Endothelial cell of umbilical vein (primary cell): ENCODE data around the gene IL17REL. TPM values are rescaled to one million over a fixed set of nuclear protein-coding genes. Genes with fewer than 3 reads are reported as not detected.

Experiments
- BruUV-seq: library from RNA; stranded (reverse); fragments of 400-500 nt; replicated peaks from 2 replicates; lab custom pipeline; 2021; lab: Mats Ljungman, UMichigan
- CTCF ChIA-PET: fragments of 300-600, 350-600 bp; sonication (Branson Sonifier 250); formaldehyde crosslinking; loops from one replicate; lab custom pipeline; 2021; ENCODE audit warnings: antibody characterized with exemption, inconsistent platforms; lab: Charles Lee
- POLR2A ChIA-PET: fragments of 300-600, 350-600 bp; sonication (Branson Sonifier 250); formaldehyde crosslinking; loops from one replicate; lab custom pipeline; 2021; ENCODE audit warnings: antibody characterized with exemption, inconsistent platforms; lab: Charles Lee
- DNase-seq: peaks from one replicate; pipeline ENCODE4 v3.0.0-alpha.2; 2011; ENCODE audit warnings: low read depth, low spot score
- FAIRE-seq: peaks from 2 replicates; lab custom pipeline; 2011; peaks lifted over from hg19 to GRCh38; lab: Jason Lieb, UNC
- H2AFZ ChIP-seq: 2 replicates; pipeline ENCODE4 v1.6.0; 2012; ENCODE audit warnings: low read depth, low read length, control low read depth, inconsistent platforms
- H3K27ac ChIP-seq: 2 replicates; pipeline ENCODE4 v1.5.1; 2011; ENCODE audit warnings: low read depth, mild to moderate bottlenecking, control low read depth, low read length, moderate library complexity; ENCODE audit not compliant: insufficient read depth
- H3K27me3 ChIP-seq, 2 experiments: 2 replicates each; pipeline versions ENCODE4 v1.6.0 to v1.6.1; 2011; ENCODE audit warnings: low read length in 2 of 2, mixed read lengths in 1 of 2; ENCODE audit not compliant: control insufficient read depth in 2 of 2, insufficient read depth in 2 of 2
- H3K36me3 ChIP-seq, 2 experiments: 2 replicates in 1 of 2; 3 replicates in 1 of 2; pipeline ENCODE4 v1.5.1; 2011; ENCODE audit warnings: low read length in 2 of 2, mild to moderate bottlenecking in 1 of 2, moderate library complexity in 1 of 2; ENCODE audit not compliant: control insufficient read depth in 2 of 2, insufficient read depth in 2 of 2; ENCODE audit errors: extremely low read depth in 1 of 2
- H3K4me1 ChIP-seq: 3 replicates; pipeline ENCODE4 v1.5.1; 2011; ENCODE audit warnings: mild to moderate bottlenecking, low read length; ENCODE audit not compliant: control insufficient read depth, insufficient read depth; ENCODE audit errors: extremely low read depth
- H3K4me2 ChIP-seq: 2 replicates; pipeline ENCODE4 v1.6.1; 2011; ENCODE audit warnings: low read length, control low read depth, mixed read lengths; ENCODE audit not compliant: insufficient read depth
- H3K4me3 ChIP-seq, 3 experiments: fragments of 200-600 bp in 1 of 3; sonication (generic), shearing (Covaris generic) in 1 of 3; replicated peaks in 1 of 3; 2 replicates each; pipeline ENCODE4 v1.5.1; 2011 to 2016; ENCODE audit warnings: control low read depth in 3 of 3, low read length in 3 of 3, mild to moderate bottlenecking in 2 of 3, inconsistent platforms in 1 of 3, low read depth in 1 of 3, moderate library complexity in 1 of 3; ENCODE audit not compliant: insufficient read depth in 1 of 3
- H3K79me2 ChIP-seq: 2 replicates; pipeline ENCODE4 v1.6.0; 2012; ENCODE audit warnings: low read length, inconsistent platforms; ENCODE audit not compliant: control insufficient read depth, insufficient read depth
- H3K9ac ChIP-seq: replicated peaks from 2 replicates; pipeline ENCODE3; 2011; ENCODE audit warnings: low read length, control low read depth; ENCODE audit not compliant: insufficient read depth; ENCODE audit errors: extremely low read depth
- H3K9me1 ChIP-seq: replicated peaks from 3 replicates; pipeline ENCODE4 v1.6.0; 2011; ENCODE audit warnings: mild to moderate bottlenecking, low read length; ENCODE audit not compliant: control insufficient read depth, insufficient read depth; ENCODE audit errors: extremely low read depth
- H3K9me3 ChIP-seq: replicated peaks from 2 replicates; pipeline ENCODE4 v1.5.1; 2012; ENCODE audit warnings: low read length, inconsistent platforms; ENCODE audit not compliant: control insufficient read depth, insufficient read depth
- H4K20me1 ChIP-seq: replicated peaks from 2 replicates; pipeline ENCODE3; 2011; ENCODE audit warnings: mild to moderate bottlenecking, low read length; ENCODE audit not compliant: control insufficient read depth, insufficient read depth; ENCODE audit errors: extremely low read depth
- CTCF ChIP-seq, 2 donors: IDR thresholded peaks; 1 replicate in 1 of 2; 2 replicates in 1 of 2; pipeline ENCODE4 v1.5.1; 2011; ENCODE audit warnings: low read length in 2 of 2, mild to moderate bottlenecking in 2 of 2, moderate library complexity in 2 of 2, control low read depth in 1 of 2, inconsistent platforms in 1 of 2, low read depth in 1 of 2; ENCODE audit not compliant: insufficient read depth in 1 of 2; ENCODE audit errors: extremely low read depth in 1 of 2
- EZH2 ChIP-seq: IDR thresholded peaks from 2 replicates; pipeline ENCODE4 v1.6.1; 2012; ENCODE audit warnings: borderline replicate concordance, low read depth, mild to moderate bottlenecking, moderate library complexity, low read length, inconsistent platforms; ENCODE audit not compliant: severe bottlenecking
- POLR2AphosphoS5 ChIP-seq: IDR thresholded peaks from 2 replicates; pipeline ENCODE4 v1.6.1; 2012; ENCODE audit warnings: low read depth, mild to moderate bottlenecking, control low read depth, low read length, moderate library complexity; ENCODE audit not compliant: insufficient read depth
- dilution Hi-C: fragments of 300-500 bp; cut with MboI; formaldehyde crosslinking; loops from one replicate; pipeline ENCODE4 v1.15.0; 2019; ENCODE audit warnings: low sequenced_read_pairs; ENCODE audit not compliant: extremely low pct_ligation_motif_present
- intact Hi-C: fragments of 100-400 bp; cut with micrococcal nuclease; formaldehyde crosslinking; loops from one replicate; pipeline ENCODE4 v1.10.0; 2022
- polyA plus RNA-seq, 4 experiments: library from polyadenylated mRNA; depleted of rRNA in 3 of 4; stranded (reverse) in 3 of 4; unstranded in 1 of 4; fragments of >200 nt; gene quantifications; 2 replicates each; pipeline versions ENCODE4 v1.2.1 to v1.2.3, GENCODE V29; 2011 to 2012; ENCODE audit warnings: missing spikeins in 1 of 4
- total RNA-seq: library from RNA; stranded (reverse); gene quantifications from 2 replicates; pipeline ENCODE4 v1.2.3, GENCODE V29; 2021

IL17REL gene
- total and polyA plus RNA-seq, 2 donors (not counting 3 experiments of a cell fraction or from before 2014, with no cell fraction given) = 0.06 to 0.15 TPM

DNA sequence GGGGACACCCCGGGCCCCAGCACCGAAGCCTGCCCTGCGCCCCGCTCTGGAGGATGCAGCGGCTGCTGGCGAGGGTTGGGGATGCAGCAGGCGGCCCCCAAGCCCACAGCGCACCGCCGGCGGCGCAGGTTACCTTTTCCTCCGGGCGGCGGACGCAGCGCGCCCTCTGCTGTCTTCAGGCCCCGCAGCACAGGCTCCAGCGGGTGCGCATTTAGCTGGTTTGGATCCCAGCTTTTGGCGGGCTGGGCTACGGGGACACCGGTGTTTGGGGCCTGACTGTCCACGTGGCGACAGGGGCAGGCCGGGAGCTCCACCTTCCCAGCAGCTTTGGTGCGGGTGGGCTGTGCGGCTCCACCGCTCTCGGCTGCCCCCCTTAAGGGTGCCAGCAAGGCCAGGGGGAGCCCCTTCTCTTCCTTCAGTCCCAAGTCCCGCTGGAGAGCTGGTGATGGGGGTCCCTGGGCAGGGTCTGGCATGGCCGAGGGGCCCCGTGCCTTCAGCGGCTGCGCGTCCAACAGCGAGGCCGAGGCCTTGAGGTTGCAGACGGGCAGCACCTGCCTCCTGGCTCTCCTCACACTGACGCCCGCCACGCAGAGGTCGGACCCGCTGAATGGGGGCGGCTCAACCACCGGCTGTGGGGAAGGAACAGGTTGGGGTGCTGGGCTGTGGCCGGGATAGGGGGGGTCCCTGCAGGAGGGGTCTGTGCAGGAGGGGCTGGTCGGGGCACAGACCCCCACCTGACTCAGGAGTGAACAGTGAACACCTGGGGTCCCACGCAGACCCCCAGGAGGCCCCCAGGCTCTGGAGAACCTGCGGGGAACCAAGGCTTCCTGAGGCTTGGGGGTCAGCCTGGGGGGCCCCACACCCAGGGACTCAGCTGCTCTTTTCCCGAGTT, 18.0 kb upstream of the IL17REL start:
- no peaks in the 10 kb centered on the region for H3K79me2 ChIP-seq
- H3K4me3 ChIP-seq = no peak overlapping the region
- H3K27ac ChIP-seq = no peak overlapping the region
- no peaks in the 10 kb centered on the region for H3K4me1 ChIP-seq
- ChIA-PET CTCF (interaction anchor here (0.5 to 3.1 kb wide), 70 partner anchors 8 to 273 kb away, joined by 3 to 174 read pairs (median 5); partner anchors contain the start of genes ALG12, CRELD2, IL17REL and MLC1), POLR2A (interaction anchor here (1.0 kb wide), 1 partner anchor 100 kb away, joined by 6 read pairs; no protein-coding TSS in a partner anchor)
- H3K9me1 ChIP-seq = no peaks in the 10 kb centered on the region
- no peaks in the 10 kb centered on the region for H3K27me3 ChIP-seq
- TF ChIP-seq EZH2 = no peak
- no peak for TF ChIP-seq POLR2AphosphoS5
- TF ChIP-seq CTCF (IDR thresholded peaks at IDR 0.05; ENCODE audit: extremely low read depth in 1 of 2, insufficient read depth in 1 of 2, low read depth in 1 of 2, low read length in 2 of 2) = peak; percentile 86 to 95
- no TSS peak for BruUV-seq
- no peaks in the 10 kb centered on the region for H3K36me3 ChIP-seq
- no peak overlapping the region for H2AFZ ChIP-seq
- H3K9me3 ChIP-seq = no peaks in the 10 kb centered on the region
- DNase-seq (peak; percentile 55), FAIRE-seq (peak; percentile 86)
- intact Hi-C loops = loop anchor here (1.0 to 5.0 kb wide), 5 partner anchors 38 to 263 kb away; no protein-coding TSS in a partner anchor
- dilution Hi-C loops = no loop called here
- no peak overlapping the region for H3K9ac ChIP-seq
- H4K20me1 ChIP-seq = no peaks in the 10 kb centered on the region
- H3K4me2 ChIP-seq = no peak overlapping the region
